K562 (cell line): ENCODE results near the gene GZMM. TPM values are rescaled to one million over a fixed set of nuclear protein-coding genes. Genes with fewer than 3 reads are reported as not detected.

Source experiments
- CBX5 ChIP-seq: IDR thresholded peaks from 2 replicates; pipeline ENCODE4 v1.6.1; 2014; ENCODE audit warnings: low read depth, borderline replicate concordance
- HNRNPLL ChIP-seq: fragments of 200-400 bp; formaldehyde crosslinking; IDR thresholded peaks from 2 replicates; pipeline ENCODE4 v1.6.1; 2017; ENCODE audit warnings: low read length, low read depth, mild to moderate bottlenecking; ENCODE audit not compliant: poor library complexity, severe bottlenecking
- ZNF584 ChIP-seq: fragments of 200-800 bp; sonication (Bioruptor generic); IDR thresholded peaks from 2 replicates; pipeline ENCODE4 v1.6.1; 2016; ENCODE audit warnings: low read depth, mild to moderate bottlenecking, missing genetic modification characterization, missing compliant biosample characterization
- polyA plus RNA-seq, 8 experiments: library from polyadenylated mRNA; depleted of rRNA in 4 of 8; stranded (reverse) in 5 of 8; unstranded in 3 of 8; fragments of >200 nt; fragmentation: Nextera tagmentation in 2 of 8; fragmentation: Illumina TruSeq in 1 of 8; extraction: Ambion mirVana in 2 of 8; extraction: Trizol in 1 of 8; gene quantifications; 2 replicates each; pipeline versions ENCODE4 v1.2.1 to v1.2.3, GENCODE V29; 2011 to 2014; ENCODE audit warnings: inconsistent platforms in 1 of 8, missing spikeins in 1 of 8
- total RNA-seq, 7 experiments: library from RNA; depleted of rRNA in 6 of 7; stranded (reverse); fragments of >200 nt in 6 of 7; fragmentation: Illumina TruSeq in 2 of 7; extraction: Trizol in 2 of 7; gene quantifications; 2 replicates each; pipeline versions ENCODE4 v1.2.1 to v1.2.3, GENCODE V29; 2011 to 2021; ENCODE audit warnings: low replicate concordance in 1 of 7
- TF ChIP-seq, protein P1 (sequence below), 3 experiments: fragments of 200-800 bp in 1 of 3; fragments of 250-450 bp in 1 of 3; fragments of 450-650 bp in 1 of 3; sonication (Bioruptor Pico) in 1 of 3; sonication (Bioruptor generic) in 1 of 3; formaldehyde crosslinking in 1 of 3; IDR thresholded peaks; 2 replicates each; pipeline versions ENCODE4 v1.6.1 to v1.8.0; 2016 to 2022; ENCODE audit warnings: mild to moderate bottlenecking in 2 of 3, missing genetic modification characterization in 2 of 3, missing compliant biosample characterization in 1 of 3, moderate library complexity in 1 of 3
- TF ChIP-seq, protein P2 (sequence below): fragments of 450-650 bp; IDR thresholded peaks from 2 replicates; pipeline ENCODE4 v1.7.1; 2018; ENCODE audit warnings: mild to moderate bottlenecking, low read depth; ENCODE audit not compliant: partially characterized antibody

GZMM gene
- total and polyA plus RNA-seq, 9 of the 15 experiments (the other 6 are each of a cell fraction or from before 2014, with no cell fraction given): 0.08 to 2.6 (median 0.70) TPM; not detected in 2

DNA sequence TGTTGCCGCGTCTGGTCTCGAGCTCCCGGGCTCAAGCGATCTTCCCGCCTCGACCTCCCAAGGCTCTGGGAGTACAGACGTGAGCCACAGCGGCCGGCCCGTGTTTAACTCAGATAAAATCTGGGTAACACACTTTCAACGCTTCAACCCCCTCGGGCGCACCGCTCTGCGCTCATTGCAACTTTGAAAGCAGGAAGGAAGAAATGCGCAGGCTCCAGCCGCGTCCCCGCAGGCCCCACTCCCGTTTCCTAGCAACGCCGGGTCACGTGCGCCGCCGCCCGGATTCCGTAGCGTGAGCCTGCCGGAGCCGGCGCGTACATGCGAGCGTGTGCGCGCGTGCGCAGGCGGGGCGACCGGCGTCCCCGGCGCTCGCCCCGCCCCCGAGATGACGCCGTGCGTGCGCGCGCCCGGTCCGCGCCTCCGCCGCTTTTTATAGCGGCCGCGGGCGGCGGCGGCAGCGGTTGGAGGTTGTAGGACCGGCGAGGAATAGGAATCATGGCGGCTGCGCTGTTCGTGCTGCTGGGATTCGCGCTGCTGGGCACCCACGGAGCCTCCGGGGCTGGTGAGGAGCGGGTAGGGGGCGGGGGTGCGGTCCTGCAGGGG, 28.4 kb downstream of the GZMM start, which contains the start of gene BSG (continued):
- TF ChIP-seq, protein P1, sequence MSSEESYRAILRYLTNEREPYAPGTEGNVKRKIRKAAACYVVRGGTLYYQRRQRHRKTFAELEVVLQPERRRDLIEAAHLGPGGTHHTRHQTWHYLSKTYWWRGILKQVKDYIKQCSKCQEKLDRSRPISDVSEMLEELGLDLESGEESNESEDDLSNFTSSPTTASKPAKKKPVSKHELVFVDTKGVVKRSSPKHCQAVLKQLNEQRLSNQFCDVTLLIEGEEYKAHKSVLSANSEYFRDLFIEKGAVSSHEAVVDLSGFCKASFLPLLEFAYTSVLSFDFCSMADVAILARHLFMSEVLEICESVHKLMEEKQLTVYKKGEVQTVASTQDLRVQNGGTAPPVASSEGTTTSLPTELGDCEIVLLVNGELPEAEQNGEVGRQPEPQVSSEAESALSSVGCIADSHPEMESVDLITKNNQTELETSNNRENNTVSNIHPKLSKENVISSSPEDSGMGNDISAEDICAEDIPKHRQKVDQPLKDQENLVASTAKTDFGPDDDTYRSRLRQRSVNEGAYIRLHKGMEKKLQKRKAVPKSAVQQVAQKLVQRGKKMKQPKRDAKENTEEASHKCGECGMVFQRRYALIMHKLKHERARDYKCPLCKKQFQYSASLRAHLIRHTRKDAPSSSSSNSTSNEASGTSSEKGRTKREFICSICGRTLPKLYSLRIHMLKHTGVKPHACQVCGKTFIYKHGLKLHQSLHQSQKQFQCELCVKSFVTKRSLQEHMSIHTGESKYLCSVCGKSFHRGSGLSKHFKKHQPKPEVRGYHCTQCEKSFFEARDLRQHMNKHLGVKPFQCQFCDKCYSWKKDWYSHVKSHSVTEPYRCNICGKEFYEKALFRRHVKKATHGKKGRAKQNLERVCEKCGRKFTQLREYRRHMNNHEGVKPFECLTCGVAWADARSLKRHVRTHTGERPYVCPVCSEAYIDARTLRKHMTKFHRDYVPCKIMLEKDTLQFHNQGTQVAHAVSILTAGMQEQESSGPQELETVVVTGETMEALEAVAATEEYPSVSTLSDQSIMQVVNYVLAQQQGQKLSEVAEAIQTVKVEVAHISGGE (CRISPR knock-in tag; IDR thresholded peaks at IDR 0.05): peak in 1 of 3 experiments; percentile 64; a peak in 1 of 6 replicates
- TF ChIP-seq CBX5: no peak
- TF ChIP-seq, protein P2, sequence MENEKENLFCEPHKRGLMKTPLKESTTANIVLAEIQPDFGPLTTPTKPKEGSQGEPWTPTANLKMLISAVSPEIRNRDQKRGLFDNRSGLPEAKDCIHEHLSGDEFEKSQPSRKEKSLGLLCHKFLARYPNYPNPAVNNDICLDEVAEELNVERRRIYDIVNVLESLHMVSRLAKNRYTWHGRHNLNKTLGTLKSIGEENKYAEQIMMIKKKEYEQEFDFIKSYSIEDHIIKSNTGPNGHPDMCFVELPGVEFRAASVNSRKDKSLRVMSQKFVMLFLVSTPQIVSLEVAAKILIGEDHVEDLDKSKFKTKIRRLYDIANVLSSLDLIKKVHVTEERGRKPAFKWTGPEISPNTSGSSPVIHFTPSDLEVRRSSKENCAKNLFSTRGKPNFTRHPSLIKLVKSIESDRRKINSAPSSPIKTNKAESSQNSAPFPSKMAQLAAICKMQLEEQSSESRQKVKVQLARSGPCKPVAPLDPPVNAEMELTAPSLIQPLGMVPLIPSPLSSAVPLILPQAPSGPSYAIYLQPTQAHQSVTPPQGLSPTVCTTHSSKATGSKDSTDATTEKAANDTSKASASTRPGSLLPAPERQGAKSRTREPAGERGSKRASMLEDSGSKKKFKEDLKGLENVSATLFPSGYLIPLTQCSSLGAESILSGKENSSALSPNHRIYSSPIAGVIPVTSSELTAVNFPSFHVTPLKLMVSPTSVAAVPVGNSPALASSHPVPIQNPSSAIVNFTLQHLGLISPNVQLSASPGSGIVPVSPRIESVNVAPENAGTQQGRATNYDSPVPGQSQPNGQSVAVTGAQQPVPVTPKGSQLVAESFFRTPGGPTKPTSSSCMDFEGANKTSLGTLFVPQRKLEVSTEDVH: no peak
- TF ChIP-seq ZNF584: no peak
- TF ChIP-seq HNRNPLL: peak; percentile 84
- TF ChIP-seq, all 486 proteins: peak for 144
